Mesenchymal stem cell (in vitro differentiated cells and primary cell): Measurements from ENCODE around the gene TMEFF2.

ENCODE experiments used
- DNase-seq: peaks from one replicate; pipeline ENCODE4 v3.0.0-alpha.2; 2013
- H2AFZ ChIP-seq: one replicate; pipeline ENCODE4 v1.6.1; 2013; ENCODE audit warnings: low read depth, mild to moderate bottlenecking, control low read depth, inconsistent platforms, low read length, moderate library complexity
- H2AK5ac ChIP-seq: 2 replicates; pipeline ENCODE4 v1.6.1; 2013; ENCODE audit warnings: low read length, moderate library complexity, mild to moderate bottlenecking, inconsistent platforms; ENCODE audit not compliant: severe bottlenecking
- H2BK120ac ChIP-seq: one replicate; pipeline ENCODE4 v1.6.1; 2013; ENCODE audit warnings: low read depth, mild to moderate bottlenecking, inconsistent platforms, low read length, moderate library complexity
- H2BK12ac ChIP-seq, 2 experiments: one replicate each; pipeline ENCODE4 v1.6.1; 2013; ENCODE audit warnings: inconsistent platforms in 2 of 2, low read length in 2 of 2, mild to moderate bottlenecking in 2 of 2, moderate library complexity in 2 of 2, control low read depth in 1 of 2
- H2BK15ac ChIP-seq: one replicate; pipeline ENCODE4 v1.6.1; 2013; ENCODE audit warnings: mild to moderate bottlenecking, low read depth, inconsistent platforms; ENCODE audit not compliant: poor library complexity, severe bottlenecking
- H2BK5ac ChIP-seq: 2 replicates; pipeline ENCODE4 v1.6.1; 2013; ENCODE audit warnings: low read depth, mild to moderate bottlenecking, low read length, control low read depth, inconsistent platforms; ENCODE audit not compliant: poor library complexity, severe bottlenecking
- H3K14ac ChIP-seq, 2 experiments: one replicate each; pipeline ENCODE4 v1.6.1; 2013; ENCODE audit warnings: inconsistent platforms in 2 of 2, low read length in 2 of 2, control low read depth in 1 of 2, mild to moderate bottlenecking in 1 of 2, moderate library complexity in 1 of 2
- H3K18ac ChIP-seq, 2 experiments: one replicate each; pipeline ENCODE4 v1.6.1; 2013; ENCODE audit warnings: inconsistent platforms in 2 of 2, low read length in 2 of 2, control low read depth in 1 of 2, low read depth in 1 of 2, mild to moderate bottlenecking in 1 of 2
- H3K23ac ChIP-seq, 2 experiments: one replicate each; pipeline ENCODE4 v1.6.1; 2013; ENCODE audit warnings: inconsistent platforms in 2 of 2, low read length in 2 of 2, mild to moderate bottlenecking in 2 of 2, moderate library complexity in 2 of 2, control low read depth in 1 of 2
- H3K27ac ChIP-seq: 2 replicates; pipeline ENCODE4 v1.5.1; 2013; ENCODE audit warnings: mild to moderate bottlenecking, moderate library complexity, low read length, control low read depth, inconsistent platforms; ENCODE audit not compliant: poor library complexity, severe bottlenecking
- H3K27me3 ChIP-seq, 2 experiments: 2 replicates each; pipeline versions ENCODE4 v1.6.1 to v1.7.0; 2013; ENCODE audit warnings: low read length in 2 of 2, mild to moderate bottlenecking in 2 of 2, moderate library complexity in 2 of 2, control low read depth in 1 of 2, inconsistent platforms in 1 of 2; ENCODE audit not compliant: control insufficient read depth in 1 of 2, insufficient read depth in 1 of 2
- H3K36me3 ChIP-seq, 2 experiments: 2 replicates each; pipeline versions ENCODE4 v1.6.1 to v1.7.0; 2013; ENCODE audit warnings: low read length in 2 of 2, control low read depth in 1 of 2, inconsistent platforms in 1 of 2, low read depth in 1 of 2, mild to moderate bottlenecking in 1 of 2; ENCODE audit not compliant: insufficient read depth in 2 of 2, control insufficient read depth in 1 of 2
- H3K4ac ChIP-seq, 2 experiments: one replicate each; pipeline ENCODE4 v1.6.1; 2013; ENCODE audit warnings: inconsistent platforms in 2 of 2, low read length in 2 of 2, mild to moderate bottlenecking in 2 of 2, moderate library complexity in 2 of 2, control low read depth in 1 of 2, low read depth in 1 of 2
- H3K4me1 ChIP-seq: 2 replicates; pipeline ENCODE4 v1.6.1; 2013; ENCODE audit warnings: low read depth, low read length, control low read depth; ENCODE audit not compliant: control insufficient read depth, insufficient read depth
- H3K4me2 ChIP-seq: 2 replicates; pipeline ENCODE4 v1.6.1; 2013; ENCODE audit warnings: low read length, mild to moderate bottlenecking, inconsistent platforms; ENCODE audit not compliant: poor library complexity, severe bottlenecking
- H3K4me3 ChIP-seq, 2 experiments: 2 replicates each; pipeline versions ENCODE4 v1.5.1 to v1.7.0; 2013; ENCODE audit warnings: low read length in 2 of 2, mild to moderate bottlenecking in 2 of 2, control low read depth in 1 of 2, low read depth in 1 of 2; ENCODE audit not compliant: insufficient read depth in 1 of 2
- H3K79me1 ChIP-seq: replicated peaks from 2 replicates; pipeline ENCODE4 v1.6.1; 2013; ENCODE audit warnings: mild to moderate bottlenecking, control low read depth, low read length, inconsistent platforms; ENCODE audit not compliant: poor library complexity, severe bottlenecking
- H3K9ac ChIP-seq: 2 replicates; pipeline ENCODE4 v1.7.0; 2013; ENCODE audit warnings: mild to moderate bottlenecking, low read length, moderate library complexity
- H3K9me3 ChIP-seq: 2 replicates; pipeline ENCODE4 v1.7.0; 2013; ENCODE audit warnings: mild to moderate bottlenecking, low read length; ENCODE audit not compliant: control insufficient read depth
- H4K8ac ChIP-seq: one replicate; pipeline ENCODE4 v1.6.1; 2013; ENCODE audit warnings: inconsistent platforms, mild to moderate bottlenecking, low read length, moderate library complexity
- H4K91ac ChIP-seq: one replicate; pipeline ENCODE4 v1.6.1; 2013; ENCODE audit warnings: mild to moderate bottlenecking, low read length, inconsistent platforms
- WGBS: methylation state at CpG from one replicate; pipeline ENCODE4 v1.1.7; 2013; ENCODE audit warnings: mixed read lengths; 5-methylcytosine and 5-hydroxymethylcytosine counted together

Gene TMEFF2

DNA sequence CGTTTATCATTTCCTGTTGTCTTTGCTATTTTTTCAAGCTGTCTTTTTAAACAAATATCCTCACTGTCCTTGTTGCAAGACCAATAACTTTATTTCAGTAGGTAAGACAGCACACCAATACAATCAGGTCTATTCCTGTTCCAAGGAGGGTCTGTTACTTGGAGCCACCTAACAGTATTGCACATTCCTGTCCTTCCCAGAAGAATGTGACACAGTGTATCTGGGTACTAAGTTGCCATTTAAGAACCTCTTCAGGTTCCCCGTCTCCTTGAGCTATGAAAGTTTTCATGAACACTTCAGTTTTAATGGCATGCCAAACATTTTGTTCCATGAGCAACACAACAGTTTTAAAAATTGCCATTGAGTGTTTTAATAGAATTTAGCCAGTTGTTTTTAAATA is 209.0 kb downstream of the TMEFF2 start:
- no peak overlapping the region for H2AFZ ChIP-seq
- WGBS = 94% methylated on average over 2 of the region's 2 CpGs
- no peaks in the 10 kb centered on the region for H3K79me1 ChIP-seq
- no peak overlapping the region for H2BK120ac ChIP-seq
- H2AK5ac ChIP-seq = no peak overlapping the region
- no peak overlapping the region for H3K27ac ChIP-seq
- no peaks in the 10 kb centered on the region for H3K27me3 ChIP-seq
- H3K4me2 ChIP-seq = no peak overlapping the region
- H3K23ac ChIP-seq = no peak overlapping the region
- H3K36me3 ChIP-seq = no peaks in the 10 kb centered on the region
- DNase-seq = no peak
- H3K4me3 ChIP-seq = no peak overlapping the region
- H3K18ac ChIP-seq = no peak overlapping the region
- no peak overlapping the region for H4K8ac ChIP-seq
- H2BK5ac ChIP-seq = no peak overlapping the region
- no peak overlapping the region for H2BK15ac ChIP-seq
- H2BK12ac ChIP-seq = no peak overlapping the region
- no peak overlapping the region for H4K91ac ChIP-seq
- H3K4me1 ChIP-seq = no peaks in the 10 kb centered on the region
- no peak overlapping the region for H3K14ac ChIP-seq
- H3K9me3 ChIP-seq = no peaks in the 10 kb centered on the region
- no peak overlapping the region for H3K4ac ChIP-seq
- no peak overlapping the region for H3K9ac ChIP-seq

DNA sequence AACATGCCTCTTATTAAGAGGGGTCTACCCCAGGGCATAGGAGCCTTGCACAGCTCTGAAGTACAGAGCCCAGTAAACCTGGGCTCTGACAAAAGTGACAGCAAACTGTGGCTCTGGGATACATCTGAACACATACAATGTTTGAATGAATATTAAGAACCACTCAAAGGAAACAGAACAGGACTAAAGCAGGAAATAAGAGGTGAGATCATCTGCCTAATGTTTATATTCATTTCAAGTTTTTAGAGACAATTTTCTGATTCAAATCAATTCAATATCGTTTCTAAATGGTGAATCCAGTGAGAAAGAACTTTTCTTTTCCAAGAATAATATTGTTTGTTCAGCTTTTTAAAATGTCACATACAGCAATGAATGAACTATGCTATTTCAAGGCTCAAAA is 211.1 kb downstream of the TMEFF2 start:
- H2AFZ ChIP-seq = no peak overlapping the region
- H3K27ac ChIP-seq = no peak overlapping the region
- H3K14ac ChIP-seq = no peak overlapping the region
- H2BK12ac ChIP-seq = no peak overlapping the region
- H3K4me2 ChIP-seq = no peak overlapping the region
- H3K27me3 ChIP-seq = no peaks in the 10 kb centered on the region
- no peak overlapping the region for H3K9ac ChIP-seq
- H3K36me3 ChIP-seq = no peaks in the 10 kb centered on the region
- H3K79me1 ChIP-seq = no peaks in the 10 kb centered on the region
- no peak overlapping the region for H3K4ac ChIP-seq
- no peaks in the 10 kb centered on the region for H3K9me3 ChIP-seq
- H2AK5ac ChIP-seq = no peak overlapping the region
- no peak overlapping the region for H2BK5ac ChIP-seq
- no peaks in the 10 kb centered on the region for H3K4me1 ChIP-seq
- no peak overlapping the region for H3K4me3 ChIP-seq
- H3K23ac ChIP-seq = no peak overlapping the region
- H2BK15ac ChIP-seq = no peak overlapping the region
- no peak overlapping the region for H2BK120ac ChIP-seq
- H4K8ac ChIP-seq = no peak overlapping the region
- DNase-seq = no peak
- no CpG with 5 or more reads among the region's 1 CpG for WGBS
- no peak overlapping the region for H4K91ac ChIP-seq
- no peak overlapping the region for H3K18ac ChIP-seq

DNA sequence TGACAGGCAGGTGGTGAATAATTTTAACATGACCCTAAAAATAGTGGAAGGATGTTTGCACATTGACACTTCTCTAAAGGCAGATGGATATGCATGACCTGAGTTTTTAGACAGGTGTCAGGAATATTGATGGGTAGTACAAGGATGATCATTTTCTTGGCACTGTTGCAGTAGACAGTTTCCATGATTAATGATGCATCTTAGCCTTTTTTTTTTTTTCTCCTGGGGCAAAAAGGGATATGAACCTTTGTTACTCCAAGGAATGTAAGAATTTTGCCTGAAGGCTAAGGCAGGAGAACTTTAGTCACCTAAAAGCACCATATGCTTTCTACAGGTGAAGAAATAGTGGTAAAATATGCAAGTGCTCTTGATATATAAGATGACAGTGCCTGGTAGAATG is 211.5 kb downstream of the TMEFF2 start:
- no peak overlapping the region for H2AFZ ChIP-seq
- H4K8ac ChIP-seq = no peak overlapping the region
- no peak overlapping the region for H3K14ac ChIP-seq
- no peaks in the 10 kb centered on the region for H3K4me1 ChIP-seq
- H2BK15ac ChIP-seq = no peak overlapping the region
- no peak for DNase-seq
- no peak overlapping the region for H2BK5ac ChIP-seq
- no peak overlapping the region for H3K27ac ChIP-seq
- no peaks in the 10 kb centered on the region for H3K27me3 ChIP-seq
- H3K4ac ChIP-seq = no peak overlapping the region
- H3K9ac ChIP-seq = no peak overlapping the region
- H3K18ac ChIP-seq = no peak overlapping the region
- no peak overlapping the region for H4K91ac ChIP-seq
- no peak overlapping the region for H3K4me3 ChIP-seq
- H2AK5ac ChIP-seq = no peak overlapping the region
- no peaks in the 10 kb centered on the region for H3K79me1 ChIP-seq
- H2BK12ac ChIP-seq = no peak overlapping the region
- no peak overlapping the region for H3K4me2 ChIP-seq
- no peaks in the 10 kb centered on the region for H3K36me3 ChIP-seq
- H3K9me3 ChIP-seq = no peaks in the 10 kb centered on the region
- no peak overlapping the region for H3K23ac ChIP-seq
- no peak overlapping the region for H2BK120ac ChIP-seq

DNA sequence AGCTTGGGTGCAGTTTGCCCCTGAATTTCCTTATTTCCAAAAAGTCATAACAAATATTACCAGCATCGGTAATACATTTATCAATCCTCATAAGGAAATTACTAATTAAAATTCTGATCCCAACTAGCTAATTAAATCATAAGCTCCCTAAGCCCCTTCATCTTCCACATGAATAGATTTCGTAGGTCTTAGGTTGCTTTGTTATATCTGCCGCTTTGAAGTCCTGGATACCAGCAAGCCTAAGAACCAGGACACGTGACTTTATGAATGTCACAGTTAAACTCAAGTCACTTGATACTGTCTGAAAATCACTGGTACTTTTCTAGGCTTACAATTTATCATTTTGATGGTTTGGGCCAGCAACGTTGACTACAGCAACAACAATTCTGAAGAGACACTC is 213.0 kb downstream of the TMEFF2 start:
- DNase-seq = no peak
- WGBS = 93% methylated on average over 5 of the region's 5 CpGs
- no peak overlapping the region for H2BK5ac ChIP-seq

More for the DNA sequence above, 213.0 kb downstream of the TMEFF2 start:
- H2AFZ ChIP-seq = no peak overlapping the region
- H2BK12ac ChIP-seq = no peak overlapping the region
- no peaks in the 10 kb centered on the region for H3K9me3 ChIP-seq
- no peak overlapping the region for H3K23ac ChIP-seq
- no peak overlapping the region for H2BK120ac ChIP-seq
- H4K8ac ChIP-seq = no peak overlapping the region
- no peak overlapping the region for H3K4me2 ChIP-seq
- H2AK5ac ChIP-seq = no peak overlapping the region
- H3K4me1 ChIP-seq = peaks cover 2% of the 10 kb centered on the region
- H3K27me3 ChIP-seq = no peaks in the 10 kb centered on the region
- no peak overlapping the region for H3K9ac ChIP-seq
- no peak overlapping the region for H3K14ac ChIP-seq
- no peak overlapping the region for H2BK15ac ChIP-seq
- H4K91ac ChIP-seq = no peak overlapping the region
- H3K36me3 ChIP-seq = no peaks in the 10 kb centered on the region
- H3K4me3 ChIP-seq = no peak overlapping the region
- no peak overlapping the region for H3K18ac ChIP-seq
- no peaks in the 10 kb centered on the region for H3K79me1 ChIP-seq
- H3K4ac ChIP-seq = no peak overlapping the region
- H3K27ac ChIP-seq = no peak overlapping the region
